NB4 (cell line): ENCODE results near the gene BNIP3.

ENCODE experiments used
- CTCF ChIP-seq: IDR thresholded peaks from one replicate; pipeline ENCODE4 v1.5.1; 2012; ENCODE audit warnings: low read depth, low read length
- MAX ChIP-seq: IDR thresholded peaks from 2 replicates; pipeline ENCODE4 v1.6.1; 2011; ENCODE audit warnings: low read depth, low read length
- POLR2A ChIP-seq: IDR thresholded peaks from 2 replicates; pipeline ENCODE4 v1.6.1; 2011; ENCODE audit warnings: mild to moderate bottlenecking; ENCODE audit not compliant: insufficient read length; ENCODE audit errors: extremely low read depth

GRCh38 chr10:131938681-131939080 lies 43.0 kb downstream of the BNIP3 start:
- TF ChIP-seq CTCF, result no peak
- TF ChIP-seq POLR2A, result no peak
- TF ChIP-seq MAX, result no peak
